Upper lobe of left lung (tissue), 6 donors: Measurements from ENCODE around the gene PRXL2B. TPM values are rescaled to one million over a fixed set of nuclear protein-coding genes. Genes with fewer than 3 reads are reported as not detected.
A peak's percentile ranks its signal among the peaks of the same experiment; 100 is the strongest.

Source experiments
- ATAC-seq, 2 donors: fragments of 200-7000 bp; cut with Tn5 transposase; one replicate each; pipeline ENCODE4 v1.9.1; 2022; ENCODE audit warnings: mild to moderate bottlenecking in 2 of 2, moderate library complexity in 2 of 2; ENCODE audit not compliant: low FRiP score in 2 of 2
- DNase-seq, 2 donors: peaks; one replicate each; pipeline ENCODE4 v3.0.0-alpha.2; 2019 to 2020
- H3K27ac ChIP-seq, 4 donors: fragments of 200-600 bp; sonication (generic); one replicate each; pipeline ENCODE4 v1.5.1; 2016 to 2019
- H3K27me3 ChIP-seq, 4 donors: fragments of 200-600 bp; sonication (generic); one replicate each; pipeline ENCODE4 v1.5.1; 2017 to 2019
- H3K36me3 ChIP-seq, 4 donors: fragments of 200-600 bp; sonication (generic); one replicate each; pipeline ENCODE4 v1.5.1; 2016 to 2019
- H3K4me1 ChIP-seq, 4 donors: fragments of 200-600 bp; sonication (generic); one replicate each; pipeline ENCODE4 v1.5.1; 2018 to 2019
- H3K4me3 ChIP-seq, 4 donors: fragments of 200-600 bp; sonication (generic); one replicate each; pipeline ENCODE4 v1.5.1; 2017 to 2019; ENCODE audit warnings: mild to moderate bottlenecking in 2 of 4, moderate library complexity in 1 of 4
- H3K9me3 ChIP-seq, 4 donors: fragments of 200-600 bp; sonication (generic); one replicate each; pipeline ENCODE4 v1.5.1; 2018 to 2019
- CTCF ChIP-seq, 6 experiments: fragments of 450-650 bp in 4 of 6; fragments of 200-600 bp in 2 of 6; sonication (generic) in 2 of 6; IDR thresholded peaks; one replicate each; pipeline ENCODE4 v1.5.1; 2016 to 2019; ENCODE audit warnings: antibody characterized with exemption in 6 of 6
- EP300 ChIP-seq, 4 donors: sonication (generic); formaldehyde crosslinking; IDR thresholded peaks; one replicate each; pipeline ENCODE4 v1.5.1; 2017; ENCODE audit warnings: antibody characterized with exemption in 4 of 4, control low read depth in 2 of 4
- POLR2A ChIP-seq, 4 donors: fragments of 450-650 bp; IDR thresholded peaks; one replicate each; pipeline ENCODE4 v1.5.1; 2016 to 2017; ENCODE audit warnings: antibody characterized with exemption in 4 of 4, mild to moderate bottlenecking in 2 of 4
- POLR2AphosphoS5 ChIP-seq, 2 donors: sonication (generic); formaldehyde crosslinking; IDR thresholded peaks; one replicate each; pipeline ENCODE4 v1.5.1; 2017; ENCODE audit warnings: antibody characterized with exemption in 2 of 2
- WGBS, 2 donors: methylation state at CpG; one replicate each; pipeline ENCODE4 v1.1.5; 2017 to 2018; 5-methylcytosine and 5-hydroxymethylcytosine counted together
- total RNA-seq, 6 donors: library from RNA; depleted of rRNA in 4 of 6; stranded (reverse); fragments of >200 nt in 4 of 6; gene quantifications; one replicate each; pipeline versions ENCODE4 v1.1.0 to v1.2.1, GENCODE V29; 2016 to 2021
- donor health status: DM: no; HTN: no; CAD: no; lungs with moderate emphysema.
- donor health status: DM: no; HTN: yes; CAD: no; lungs with severe emphysema.

The PRXL2B gene
- total RNA-seq, 6 donors from 2014 or later: 10.5 to 34.2 (median 22.0) TPM

GRCh38 chr1:2605509-2606395, 19.2 kb downstream of the PRXL2B start:
- no peak overlapping the region for H3K4me3 ChIP-seq
- no peaks in the 10 kb centered on the region for H3K36me3 ChIP-seq
- H3K9me3 ChIP-seq: no peaks in the 10 kb centered on the region
- WGBS, 2 donors: 82 to 86% methylated on average over 24 to 43 of the region's 48 CpGs
- H3K27me3 ChIP-seq: no peaks in the 10 kb centered on the region
- H3K4me1 ChIP-seq: peaks cover 0 to 11% (median 1%) of the 10 kb centered on the region in 4 donors
- no peak overlapping the region for H3K27ac ChIP-seq
- ATAC-seq (no peak), DNase-seq (peak in 1 of 2 donors; percentile 75)
- TF ChIP-seq POLR2A (IDR thresholded peaks at IDR 0.05): no peak
- TF ChIP-seq CTCF (IDR thresholded peaks at IDR 0.05): no peak
- no peak for TF ChIP-seq EP300 (IDR thresholded peaks at IDR 0.05)
- no peak for TF ChIP-seq POLR2AphosphoS5 (IDR thresholded peaks at IDR 0.05)

GRCh38 chr1:2606396-2606880, 19.9 kb downstream of the PRXL2B start:
- DNase-seq (peak in 1 of 2 donors; percentile 72), ATAC-seq (no peak)
- TF ChIP-seq EP300 (IDR thresholded peaks at IDR 0.05): no peak
- no peak for TF ChIP-seq POLR2AphosphoS5 (IDR thresholded peaks at IDR 0.05)
- TF ChIP-seq POLR2A (IDR thresholded peaks at IDR 0.05): no peak
- TF ChIP-seq CTCF (IDR thresholded peaks at IDR 0.05): no peak
- no peaks in the 10 kb centered on the region for H3K27me3 ChIP-seq
- WGBS, 2 donors: 81 to 88% methylated on average over 9 to 13 of the region's 15 CpGs
- no peak overlapping the region for H3K4me3 ChIP-seq
- no peaks in the 10 kb centered on the region for H3K9me3 ChIP-seq
- peaks cover 0 to 17% (median 7%) of the 10 kb centered on the region in 4 donors for H3K4me1 ChIP-seq
- no peak overlapping the region for H3K27ac ChIP-seq
- H3K36me3 ChIP-seq: no peaks in the 10 kb centered on the region

- H3K27ac ChIP-seq: no peak overlapping the region
- 85 to 86% methylated on average over 30 to 34 of the region's 36 CpGs for WGBS, 2 donors
- H3K27me3 ChIP-seq: no peaks in the 10 kb centered on the region
- DNase-seq (peak in 1 of 2 donors; percentile 76), ATAC-seq (no peak)
- no peaks in the 10 kb centered on the region for H3K9me3 ChIP-seq
- no peak overlapping the region for H3K4me3 ChIP-seq
- H3K4me1 ChIP-seq: peaks cover 0 to 17% (median 7%) of the 10 kb centered on the region in 4 donors
- no peak for TF ChIP-seq POLR2AphosphoS5 (IDR thresholded peaks at IDR 0.05)
- TF ChIP-seq CTCF (IDR thresholded peaks at IDR 0.05): no peak
- no peak for TF ChIP-seq POLR2A (IDR thresholded peaks at IDR 0.05)
- TF ChIP-seq EP300 (IDR thresholded peaks at IDR 0.05): no peak
- no peaks in the 10 kb centered on the region for H3K36me3 ChIP-seq
Observed at GRCh38 chr1:2606881-2607621, 20.5 kb downstream of the PRXL2B start.

GRCh38 chr1:2607641-2608091, 21.1 kb downstream of the PRXL2B start:
- no peak for ATAC-seq
- WGBS, 2 donors: 54 to 86% methylated on average over 6 to 13 of the region's 13 CpGs
- peaks cover 0 to 17% (median 7%) of the 10 kb centered on the region in 4 donors for H3K4me1 ChIP-seq
- no peaks in the 10 kb centered on the region for H3K36me3 ChIP-seq
- H3K27me3 ChIP-seq: no peaks in the 10 kb centered on the region
- peak in 1 of 2 donors; percentile 56 for DNase-seq
- no peak overlapping the region for H3K4me3 ChIP-seq
- TF ChIP-seq EP300 (IDR thresholded peaks at IDR 0.05) (no peak), CTCF (IDR thresholded peaks at IDR 0.05) (no peak), POLR2AphosphoS5 (IDR thresholded peaks at IDR 0.05) (no peak), POLR2A (IDR thresholded peaks at IDR 0.05) (no peak)
- H3K27ac ChIP-seq: no peak overlapping the region
- no peaks in the 10 kb centered on the region for H3K9me3 ChIP-seq
